ENCODE results near the gene HLA-DOB. TPM values are rescaled to one million over a fixed set of nuclear protein-coding genes. Genes with fewer than 3 reads are reported as not detected.

Gene HLA-DOB
- polyA plus RNA-seq, 12 donors = 0.19 to 1.3 (median 0.25) TPM; not detected in 7

Other genes starting within 250 kb of the HLA-DOB start
- gene HLA-DRB1, start 227.2 kb downstream of the HLA-DOB start, polyA plus RNA-seq (ENCODE audit: insufficient read length in 12 of 12) = 10 to 100 TPM in 5 of 12 donors, 1 to 10 TPM in 6, not detected in 1; 6.5 to 42.0 (median 9.9) TPM
- 10 to 100 TPM in 1 of 12 donors, 1 to 10 TPM in 7, under 1 TPM in 2, not detected in 2; 0.62 to 13.8 (median 2.9) TPM for gene HLA-DQA1, start 179.6 kb downstream of the HLA-DOB start, polyA plus RNA-seq (ENCODE audit: insufficient read length in 12 of 12)
- gene HLA-DQB1, start 150.3 kb downstream of the HLA-DOB start, polyA plus RNA-seq (ENCODE audit: insufficient read length in 12 of 12) = 10 to 100 TPM in 1 of 12 donors, 1 to 10 TPM in 10, not detected in 1; 1.4 to 16.0 (median 3.7) TPM
- 1 to 10 TPM in 2 of 12 donors, under 1 TPM in 6, not detected in 4; 0.25 to 2.7 (median 0.57) TPM for gene HLA-DQA2, start 75.6 kb downstream of the HLA-DOB start, polyA plus RNA-seq (ENCODE audit: insufficient read length in 12 of 12)
- gene HLA-DQB2, start 53.5 kb downstream of the HLA-DOB start, polyA plus RNA-seq (ENCODE audit: insufficient read length in 12 of 12) = 1 to 10 TPM in 2 of 12 donors, under 1 TPM in 4, not detected in 6; 0.23 to 2.3 (median 0.56) TPM
- 10 to 100 TPM in 1 of 12 donors, 1 to 10 TPM in 10, not detected in 1; 3.7 to 13.7 (median 5.8) TPM for gene TAP2, start 21.7 kb upstream of the HLA-DOB start, polyA plus RNA-seq (ENCODE audit: insufficient read length in 12 of 12)
- 10 to 100 TPM in 11 of 12 donors, not detected in 1; 11.2 to 17.3 (median 12.8) TPM for gene PSMB8, start 27.0 kb upstream of the HLA-DOB start, polyA plus RNA-seq (ENCODE audit: insufficient read length in 12 of 12)
- gene TAP1, start 36.7 kb upstream of the HLA-DOB start, polyA plus RNA-seq (ENCODE audit: insufficient read length in 12 of 12) = 10 to 100 TPM in 4 of 12 donors, 1 to 10 TPM in 7, not detected in 1; 6.5 to 13.6 (median 9.1) TPM
- 10 to 100 TPM in 1 of 12 donors, 1 to 10 TPM in 10, not detected in 1; 2.5 to 27.2 (median 4.4) TPM for gene PSMB9, start 37.2 kb upstream of the HLA-DOB start, polyA plus RNA-seq (ENCODE audit: insufficient read length in 12 of 12)
- 10 to 100 TPM in 1 of 12 donors, 1 to 10 TPM in 10, not detected in 1; 3.0 to 15.7 (median 3.8) TPM for gene HLA-DMB, start 124.0 kb upstream of the HLA-DOB start, polyA plus RNA-seq (ENCODE audit: insufficient read length in 12 of 12)
- gene HLA-DMA, start 136.1 kb upstream of the HLA-DOB start, polyA plus RNA-seq (ENCODE audit: insufficient read length in 12 of 12) = 10 to 100 TPM in 2 of 12 donors, 1 to 10 TPM in 8, not detected in 2; 2.7 to 28.3 (median 5.0) TPM
- 100 to 1,000 TPM; 144 to 876 (median 162) TPM for gene BRD2, start 151.6 kb upstream of the HLA-DOB start, polyA plus RNA-seq (ENCODE audit: insufficient read length in 12 of 12)
- 1 to 10 TPM in 6 of 12 donors, under 1 TPM in 5, not detected in 1; 0.41 to 8.0 (median 1.6) TPM for gene HLA-DOA, start 192.6 kb upstream of the HLA-DOB start, polyA plus RNA-seq (ENCODE audit: insufficient read length in 12 of 12)

Measured in muscle of arm (tissue), 12 donors.